Panc1 (cell line): ENCODE results near the gene SYT2.

Source experiments
- POLR2AphosphoS5 ChIP-seq: IDR thresholded peaks from 2 replicates; pipeline ENCODE4 v1.6.1; 2012; ENCODE audit warnings: mild to moderate bottlenecking, low read depth, low read length, moderate library complexity
- SIN3A ChIP-seq: IDR thresholded peaks from 2 replicates; pipeline ENCODE4 v1.6.1; 2012; ENCODE audit warnings: low read depth, mild to moderate bottlenecking, low read length, moderate library complexity, borderline replicate concordance; ENCODE audit not compliant: insufficient read depth
- TF ChIP-seq, protein P1 (sequence below): fragments of 450-650 bp; IDR thresholded peaks from 2 replicates; pipeline ENCODE4 v1.5.1; 2017; ENCODE audit warnings: mild to moderate bottlenecking
- TF ChIP-seq, protein P2 (sequence below), 2 experiments: IDR thresholded peaks; 2 replicates each; pipeline ENCODE4 v1.6.1; 2011 to 2012; ENCODE audit warnings: low read depth in 2 of 2, control low read depth in 1 of 2, low read length in 1 of 2, mild to moderate bottlenecking in 1 of 2, moderate library complexity in 1 of 2; ENCODE audit not compliant: insufficient read depth in 1 of 2

DNA sequence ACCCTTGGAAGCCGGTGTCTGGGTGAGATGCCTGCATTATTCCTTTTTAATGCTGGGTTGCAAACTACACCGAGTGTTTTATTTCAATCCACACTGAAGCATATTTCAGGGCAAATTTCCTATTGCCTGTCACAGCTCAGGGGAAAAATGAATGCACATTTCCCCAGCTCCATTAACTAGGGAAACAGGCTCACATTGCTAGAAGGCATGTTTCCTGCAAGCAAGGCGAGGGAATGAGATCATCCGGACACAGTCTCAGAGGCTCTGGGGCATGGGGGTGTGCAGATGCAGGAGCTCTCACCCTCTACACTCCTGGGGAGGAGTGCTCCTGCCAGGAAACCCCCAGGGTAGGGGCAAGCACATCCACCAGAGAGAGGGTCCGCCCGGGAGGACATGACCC, 24.6 kb downstream of the SYT2 start:
- TF ChIP-seq, protein P1, sequence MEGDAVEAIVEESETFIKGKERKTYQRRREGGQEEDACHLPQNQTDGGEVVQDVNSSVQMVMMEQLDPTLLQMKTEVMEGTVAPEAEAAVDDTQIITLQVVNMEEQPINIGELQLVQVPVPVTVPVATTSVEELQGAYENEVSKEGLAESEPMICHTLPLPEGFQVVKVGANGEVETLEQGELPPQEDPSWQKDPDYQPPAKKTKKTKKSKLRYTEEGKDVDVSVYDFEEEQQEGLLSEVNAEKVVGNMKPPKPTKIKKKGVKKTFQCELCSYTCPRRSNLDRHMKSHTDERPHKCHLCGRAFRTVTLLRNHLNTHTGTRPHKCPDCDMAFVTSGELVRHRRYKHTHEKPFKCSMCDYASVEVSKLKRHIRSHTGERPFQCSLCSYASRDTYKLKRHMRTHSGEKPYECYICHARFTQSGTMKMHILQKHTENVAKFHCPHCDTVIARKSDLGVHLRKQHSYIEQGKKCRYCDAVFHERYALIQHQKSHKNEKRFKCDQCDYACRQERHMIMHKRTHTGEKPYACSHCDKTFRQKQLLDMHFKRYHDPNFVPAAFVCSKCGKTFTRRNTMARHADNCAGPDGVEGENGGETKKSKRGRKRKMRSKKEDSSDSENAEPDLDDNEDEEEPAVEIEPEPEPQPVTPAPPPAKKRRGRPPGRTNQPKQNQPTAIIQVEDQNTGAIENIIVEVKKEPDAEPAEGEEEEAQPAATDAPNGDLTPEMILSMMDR = no peak
- TF ChIP-seq SIN3A = no peak
- no peak for TF ChIP-seq POLR2AphosphoS5
- TF ChIP-seq, protein P2, sequence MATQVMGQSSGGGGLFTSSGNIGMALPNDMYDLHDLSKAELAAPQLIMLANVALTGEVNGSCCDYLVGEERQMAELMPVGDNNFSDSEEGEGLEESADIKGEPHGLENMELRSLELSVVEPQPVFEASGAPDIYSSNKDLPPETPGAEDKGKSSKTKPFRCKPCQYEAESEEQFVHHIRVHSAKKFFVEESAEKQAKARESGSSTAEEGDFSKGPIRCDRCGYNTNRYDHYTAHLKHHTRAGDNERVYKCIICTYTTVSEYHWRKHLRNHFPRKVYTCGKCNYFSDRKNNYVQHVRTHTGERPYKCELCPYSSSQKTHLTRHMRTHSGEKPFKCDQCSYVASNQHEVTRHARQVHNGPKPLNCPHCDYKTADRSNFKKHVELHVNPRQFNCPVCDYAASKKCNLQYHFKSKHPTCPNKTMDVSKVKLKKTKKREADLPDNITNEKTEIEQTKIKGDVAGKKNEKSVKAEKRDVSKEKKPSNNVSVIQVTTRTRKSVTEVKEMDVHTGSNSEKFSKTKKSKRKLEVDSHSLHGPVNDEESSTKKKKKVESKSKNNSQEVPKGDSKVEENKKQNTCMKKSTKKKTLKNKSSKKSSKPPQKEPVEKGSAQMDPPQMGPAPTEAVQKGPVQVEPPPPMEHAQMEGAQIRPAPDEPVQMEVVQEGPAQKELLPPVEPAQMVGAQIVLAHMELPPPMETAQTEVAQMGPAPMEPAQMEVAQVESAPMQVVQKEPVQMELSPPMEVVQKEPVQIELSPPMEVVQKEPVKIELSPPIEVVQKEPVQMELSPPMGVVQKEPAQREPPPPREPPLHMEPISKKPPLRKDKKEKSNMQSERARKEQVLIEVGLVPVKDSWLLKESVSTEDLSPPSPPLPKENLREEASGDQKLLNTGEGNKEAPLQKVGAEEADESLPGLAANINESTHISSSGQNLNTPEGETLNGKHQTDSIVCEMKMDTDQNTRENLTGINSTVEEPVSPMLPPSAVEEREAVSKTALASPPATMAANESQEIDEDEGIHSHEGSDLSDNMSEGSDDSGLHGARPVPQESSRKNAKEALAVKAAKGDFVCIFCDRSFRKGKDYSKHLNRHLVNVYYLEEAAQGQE (IDR thresholded peaks at IDR 0.05; ENCODE audit: insufficient read depth in 1 of 2, low read depth in 2 of 2, low read length in 1 of 2) = no peak
